Measurements from ENCODE around the gene TMEM259.

Gene TMEM259

GRCh38 chr19:971795-972194 lies 49.1 kb downstream of the TMEM259 start:
- Histone ChIP-seq H3K36me3 (ENCODE audit: insufficient read depth, low read length) (peaks cover 4% of the 10 kb centered on the region; the same call in 1 of the 2 replicates), H3K4me1 (ENCODE audit: insufficient read depth, low read length, severe bottlenecking) (no peaks in the 10 kb centered on the region), H3K9me3 (ENCODE audit: low read length) (peaks cover 5% of the 10 kb centered on the region), H3F3A (ENCODE audit: insufficient read depth, low read length) (no peaks in the 10 kb centered on the region), H3K4me2 (ENCODE audit: low read length) (no peak overlapping the region), H3K27ac (ENCODE audit: low read depth, low read length, poor library complexity, severe bottlenecking) (no peak overlapping the region), H3K79me2 (ENCODE audit: insufficient read depth, low read length) (no peaks in the 10 kb centered on the region), H3K9me2 (ENCODE audit: low read depth, low read length) (no peaks in the 10 kb centered on the region), H2AFZ (ENCODE audit: low read length) (no peak overlapping the region), H3K4me3 (ENCODE audit: low read depth, low read length, poor library complexity, severe bottlenecking) (no peak overlapping the region), H3K27me3 (ENCODE audit: insufficient read depth, low read length) (no peaks in the 10 kb centered on the region; the same call in 1 of the 2 replicates), H4K20me1 (ENCODE audit: insufficient read depth, low read length) (no peaks in the 10 kb centered on the region), H3K9ac (ENCODE audit: low read length) (no peak overlapping the region)
- TF ChIP-seq CTCF (IDR thresholded peaks at IDR 0.05; ENCODE audit: low read length) (no peak), EZH2 (IDR thresholded peaks at IDR 0.05; ENCODE audit: borderline replicate concordance, low read length) (no peak)

DNA sequence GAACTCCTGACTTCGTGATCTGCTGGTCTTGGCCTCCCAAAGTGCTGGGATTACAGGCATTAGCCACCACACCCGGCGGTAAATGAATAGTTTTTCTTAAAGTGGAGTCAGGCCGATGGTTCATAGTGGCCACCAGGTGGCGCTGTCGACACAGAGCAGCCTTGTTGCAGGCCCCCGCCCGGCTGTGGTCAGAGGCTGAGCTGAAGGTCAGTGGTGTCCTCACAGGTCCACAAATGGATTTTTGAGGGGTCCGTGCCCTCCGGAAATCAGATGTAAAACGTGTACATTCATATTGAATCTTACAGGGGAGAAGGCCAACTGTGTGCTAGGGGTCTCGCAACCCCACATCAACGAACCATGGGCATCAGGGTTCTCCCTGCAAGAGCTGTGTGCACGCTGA lies 50.2 kb downstream of the TMEM259 start:
- no peaks in the 10 kb centered on the region for H3K9me2 ChIP-seq (ENCODE audit: low read depth, low read length)
- no peaks in the 10 kb centered on the region for H4K20me1 ChIP-seq (ENCODE audit: insufficient read depth, low read length)
- H3K36me3 ChIP-seq (ENCODE audit: insufficient read depth, low read length), result peaks cover 4% of the 10 kb centered on the region; the same call in 1 of the 2 replicates
- TF ChIP-seq EZH2 (IDR thresholded peaks at IDR 0.05; ENCODE audit: borderline replicate concordance, low read length), result no peak
- peak; percentile 53 for TF ChIP-seq CTCF (IDR thresholded peaks at IDR 0.05; ENCODE audit: low read length)
- H3K9me3 ChIP-seq (ENCODE audit: low read length), result peaks cover 5% of the 10 kb centered on the region
- H3K4me3 ChIP-seq (ENCODE audit: low read depth, low read length, poor library complexity, severe bottlenecking), result no peak overlapping the region
- no peak overlapping the region for H2AFZ ChIP-seq (ENCODE audit: low read length)
- no peak overlapping the region for H3K9ac ChIP-seq (ENCODE audit: low read length)
- no peak overlapping the region for H3K4me2 ChIP-seq (ENCODE audit: low read length)
- H3K4me1 ChIP-seq (ENCODE audit: insufficient read depth, low read length, severe bottlenecking), result no peaks in the 10 kb centered on the region
- no peak overlapping the region for H3K27ac ChIP-seq (ENCODE audit: low read depth, low read length, poor library complexity, severe bottlenecking)
- H3K27me3 ChIP-seq (ENCODE audit: insufficient read depth, low read length), result no peaks in the 10 kb centered on the region; the same call in 1 of the 2 replicates
- no peaks in the 10 kb centered on the region for H3F3A ChIP-seq (ENCODE audit: insufficient read depth, low read length)
- H3K79me2 ChIP-seq (ENCODE audit: insufficient read depth, low read length), result no peaks in the 10 kb centered on the region

- no peaks in the 10 kb centered on the region for H3F3A ChIP-seq (ENCODE audit: insufficient read depth, low read length)
- H3K4me3 ChIP-seq (ENCODE audit: low read depth, low read length, poor library complexity, severe bottlenecking), result no peak overlapping the region
- H3K4me2 ChIP-seq (ENCODE audit: low read length), result no peak overlapping the region
- 0 out of 2 replicates have a peak, but pooled peaks cover 5% of the 10 kb centered on the region for H3K27me3 ChIP-seq (ENCODE audit: insufficient read depth, low read length)
- H3K79me2 ChIP-seq (ENCODE audit: insufficient read depth, low read length), result no peaks in the 10 kb centered on the region
- no peak overlapping the region for H2AFZ ChIP-seq (ENCODE audit: low read length)
- peaks cover 5% of the 10 kb centered on the region for H3K9me3 ChIP-seq (ENCODE audit: low read length)
- H3K9ac ChIP-seq (ENCODE audit: low read length), result no peak overlapping the region
- peaks cover 4% of the 10 kb centered on the region; the same call in 1 of the 2 replicates for H3K36me3 ChIP-seq (ENCODE audit: insufficient read depth, low read length)
- TF ChIP-seq CTCF (IDR thresholded peaks at IDR 0.05; ENCODE audit: low read length) (no peak), EZH2 (IDR thresholded peaks at IDR 0.05; ENCODE audit: borderline replicate concordance, low read length) (no peak)
- H3K4me1 ChIP-seq (ENCODE audit: insufficient read depth, low read length, severe bottlenecking), result no peaks in the 10 kb centered on the region
- no peak overlapping the region for H3K27ac ChIP-seq (ENCODE audit: low read depth, low read length, poor library complexity, severe bottlenecking)
- H4K20me1 ChIP-seq (ENCODE audit: insufficient read depth, low read length), result no peaks in the 10 kb centered on the region
- no peaks in the 10 kb centered on the region for H3K9me2 ChIP-seq (ENCODE audit: low read depth, low read length)
Measured at GRCh38 chr19:966485-967088, 54.3 kb downstream of the TMEM259 start.
